Fibroblast of lung (primary cell): ENCODE data around the gene SLC6A19. TPM values are rescaled to one million over a fixed set of nuclear protein-coding genes. Genes with fewer than 3 reads are reported as not detected.

Experiments
- DNase-seq, 2 donors: peaks; one replicate each; pipeline versions ENCODE4 v3.0.0 to v3.0.0-alpha.2; 2010; ENCODE audit warnings: low read depth in 2 of 2
- H2AFZ ChIP-seq: 2 replicates; pipeline ENCODE4 v1.5.1; 2012; ENCODE audit warnings: low read length, control low read depth, inconsistent platforms
- H3K27ac ChIP-seq: 2 replicates; pipeline ENCODE4 v1.5.1; 2011; ENCODE audit warnings: low read length, control low read depth; ENCODE audit not compliant: insufficient read depth
- H3K27me3 ChIP-seq: 2 replicates; pipeline ENCODE4 v1.5.1; 2011; ENCODE audit warnings: mild to moderate bottlenecking, low read length; ENCODE audit not compliant: control insufficient read depth, insufficient read depth
- H3K36me3 ChIP-seq: 2 replicates; pipeline ENCODE4 v1.5.1; 2011; ENCODE audit warnings: low read length; ENCODE audit not compliant: control insufficient read depth, insufficient read depth
- H3K4me1 ChIP-seq: 2 replicates; pipeline ENCODE4 v1.5.1; 2011; ENCODE audit warnings: low read length; ENCODE audit not compliant: control insufficient read depth, insufficient read depth; ENCODE audit errors: extremely low read depth
- H3K4me2 ChIP-seq: 2 replicates; pipeline ENCODE4 v1.5.1; 2011; ENCODE audit warnings: low read length, control low read depth; ENCODE audit not compliant: insufficient read depth; ENCODE audit errors: extremely low read depth
- H3K4me3 ChIP-seq, 4 experiments: fragments of 200-600 bp in 1 of 4; sonication (generic) in 1 of 4; replicated peaks in 1 of 4; 2 replicates each; pipeline ENCODE4 v1.5.1; 2011 to 2016; ENCODE audit warnings: low read length in 4 of 4, low read depth in 3 of 4, mild to moderate bottlenecking in 3 of 4, control low read depth in 2 of 4, inconsistent platforms in 1 of 4, mixed read lengths in 1 of 4; ENCODE audit not compliant: insufficient read depth in 1 of 4; ENCODE audit errors: control extremely low read depth in 1 of 4
- H3K79me2 ChIP-seq: 2 replicates; pipeline ENCODE4 v1.5.1; 2012; ENCODE audit warnings: mild to moderate bottlenecking, low read length, inconsistent platforms; ENCODE audit not compliant: control insufficient read depth, insufficient read depth
- H3K9ac ChIP-seq: 2 replicates; pipeline ENCODE4 v1.5.1; 2011; ENCODE audit warnings: mild to moderate bottlenecking, low read length, control low read depth; ENCODE audit not compliant: insufficient read depth
- H3K9me3 ChIP-seq: 2 replicates; pipeline ENCODE4 v1.5.1; 2012; ENCODE audit warnings: low read depth, low read length; ENCODE audit not compliant: control insufficient read depth, insufficient read depth
- H4K20me1 ChIP-seq: 2 replicates; pipeline ENCODE4 v1.5.1; 2011; ENCODE audit warnings: low read length; ENCODE audit not compliant: control insufficient read depth, insufficient read depth; ENCODE audit errors: extremely low read depth
- CTCF ChIP-seq, 2 donors: IDR thresholded peaks in 1 of 2; conservative IDR thresholded peaks in 1 of 2; 1 replicate in 1 of 2; 2 replicates in 1 of 2; pipeline ENCODE4 v1.5.1; 2011 to 2012; ENCODE audit warnings: low read length in 2 of 2, control low read depth in 1 of 2, inconsistent platforms in 1 of 2, low read depth in 1 of 2, mild to moderate bottlenecking in 1 of 2
- EZH2 ChIP-seq: IDR thresholded peaks from 2 replicates; pipeline ENCODE4 v1.5.1; 2012; ENCODE audit warnings: low read length, control low read depth, mild to moderate bottlenecking; ENCODE audit errors: missing control alignments
- polyA plus RNA-seq, 2 donors: library from polyadenylated mRNA; depleted of rRNA in 1 of 2; stranded (reverse) in 1 of 2; unstranded in 1 of 2; fragments of >200 nt; gene quantifications; 2 replicates each; pipeline ENCODE4 v1.2.1, GENCODE V29; 2011 to 2012; ENCODE audit warnings: missing spikeins in 1 of 2
- total RNA-seq: library from RNA; depleted of rRNA; stranded (reverse); fragments of >200 nt; gene quantifications from 2 replicates; pipeline ENCODE4 v1.2.1, GENCODE V29; 2014

SLC6A19 gene
- total and polyA plus RNA-seq, 2 donors (not counting 1 experiment from before 2014, with no cell fraction given) = not detected

DNA sequence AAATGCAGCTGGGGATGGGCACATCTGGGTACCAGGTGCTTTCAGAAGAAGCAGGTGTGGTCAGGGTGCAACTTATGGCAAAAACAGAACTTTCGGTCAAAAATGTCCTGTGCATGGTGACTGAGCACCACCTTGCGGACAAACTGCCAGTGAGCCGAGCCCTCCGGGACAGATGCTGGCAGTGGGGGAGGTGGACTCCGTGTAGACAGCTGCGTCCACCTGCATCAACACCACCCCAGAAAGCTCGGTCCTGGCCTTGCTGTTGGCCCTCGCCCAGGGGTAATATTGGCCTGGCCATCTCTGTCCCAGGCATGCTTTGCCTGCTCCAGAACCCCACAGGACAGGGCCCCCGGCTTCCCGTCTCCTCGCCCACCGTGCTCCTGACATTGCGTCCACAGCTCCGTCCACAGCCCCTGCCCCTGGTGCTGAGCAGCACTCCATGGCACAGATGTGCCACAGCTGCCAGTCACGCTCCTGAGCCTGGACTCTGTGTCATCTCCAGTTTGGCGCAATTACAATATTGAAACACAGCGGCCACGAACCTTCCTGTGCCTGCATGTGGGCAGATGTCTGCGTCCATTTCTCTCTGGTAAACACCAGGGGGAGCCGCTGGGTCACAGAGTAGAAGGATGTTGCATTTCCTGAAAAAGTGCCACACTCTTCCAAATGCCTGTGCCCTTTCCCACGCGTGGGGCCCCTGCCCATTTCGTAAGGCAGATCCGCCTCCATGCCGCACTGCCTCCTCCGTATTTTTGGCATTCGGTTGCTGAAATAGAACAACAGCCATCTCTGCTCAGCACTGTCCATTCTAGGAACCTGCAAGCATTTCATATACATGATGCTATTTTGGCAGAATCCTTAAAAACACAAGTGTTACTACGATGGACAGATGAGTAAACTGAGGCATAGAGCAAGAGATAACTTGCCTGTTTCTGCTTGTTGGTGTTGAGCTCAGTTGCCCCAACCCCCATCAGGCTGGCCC lies 33.4 kb upstream of the SLC6A19 start:
- Histone ChIP-seq H3K36me3 (no peaks in the 10 kb centered on the region), H3K9ac (no peak overlapping the region), H3K27me3 (no peaks in the 10 kb centered on the region), H3K4me1 (no peaks in the 10 kb centered on the region), H3K27ac (no peak overlapping the region), H3K9me3 (no peaks in the 10 kb centered on the region), H3K4me2 (peak overlapping the region; percentile 62), H4K20me1 (no peaks in the 10 kb centered on the region), H3K79me2 (no peaks in the 10 kb centered on the region), H2AFZ (peak overlapping the region; percentile 59), H3K4me3 (peak overlapping the region in 3 of 4 experiments; percentile 15 to 24 (median 16))
- TF ChIP-seq EZH2 = no peak
- peak; percentile 75 to 83 for TF ChIP-seq CTCF (conservative IDR thresholded peaks at IDR 0.05 in 1 of 2, IDR thresholded peaks at IDR 0.05 in 1 of 2; ENCODE audit: low read depth in 1 of 2, low read length in 2 of 2)
- peak; percentile 39 to 76 for DNase-seq

GRCh38 chr5:1168796-1169195 lies 32.6 kb upstream of the SLC6A19 start:
- H2AFZ ChIP-seq = no peak overlapping the region
- DNase-seq = no peak
- H4K20me1 ChIP-seq = no peaks in the 10 kb centered on the region
- no peak overlapping the region for H3K9ac ChIP-seq
- H3K9me3 ChIP-seq = no peaks in the 10 kb centered on the region
- no peak overlapping the region for H3K4me2 ChIP-seq
- TF ChIP-seq EZH2 (no peak), CTCF (conservative IDR thresholded peaks at IDR 0.05 in 1 of 2, IDR thresholded peaks at IDR 0.05 in 1 of 2; ENCODE audit: low read depth in 1 of 2, low read length in 2 of 2) (no peak)
- H3K79me2 ChIP-seq = no peaks in the 10 kb centered on the region
- no peak overlapping the region for H3K27ac ChIP-seq
- H3K36me3 ChIP-seq = no peaks in the 10 kb centered on the region
- H3K4me3 ChIP-seq = no peak overlapping the region
- no peaks in the 10 kb centered on the region for H3K27me3 ChIP-seq
- H3K4me1 ChIP-seq = no peaks in the 10 kb centered on the region

GRCh38 chr5:1169211-1170115 lies 31.9 kb upstream of the SLC6A19 start:
- no peak overlapping the region for H2AFZ ChIP-seq
- no peak overlapping the region for H3K4me3 ChIP-seq
- H3K9ac ChIP-seq = no peak overlapping the region
- no peaks in the 10 kb centered on the region for H3K36me3 ChIP-seq
- DNase-seq = no peak
- H3K27ac ChIP-seq = no peak overlapping the region
- H3K4me2 ChIP-seq = no peak overlapping the region
- no peaks in the 10 kb centered on the region for H3K9me3 ChIP-seq
- H4K20me1 ChIP-seq = no peaks in the 10 kb centered on the region
- H3K27me3 ChIP-seq = no peaks in the 10 kb centered on the region
- H3K79me2 ChIP-seq = no peaks in the 10 kb centered on the region
- TF ChIP-seq CTCF (conservative IDR thresholded peaks at IDR 0.05 in 1 of 2, IDR thresholded peaks at IDR 0.05 in 1 of 2; ENCODE audit: low read depth in 1 of 2, low read length in 2 of 2) = no peak
- no peak for TF ChIP-seq EZH2
- no peaks in the 10 kb centered on the region for H3K4me1 ChIP-seq
